HL-60/S4 (cell line): ENCODE measurements around the gene TJP1.

Source experiments
- in situ Hi-C: fragments of 300-500 bp; cut with MboI; formaldehyde crosslinking; loops from 2 replicates; pipeline ENCODE4 v1.14.3; 2022; ENCODE audit warnings: low sequenced_read_pairs

TJP1 gene

GRCh38 chr15:29822100-29822683 lies at the start of gene TJP1:
TSS of gene TJP1 (minus strand) at chr15:29822468. CDS start at chr15:29822028, 440 bp downstream.
- in situ Hi-C loops, result no loop called here

- in situ Hi-C loops, result no loop called here
Measured at GRCh38 chr15:29871401-29871800, 49.1 kb upstream of the TJP1 start.

DNA sequence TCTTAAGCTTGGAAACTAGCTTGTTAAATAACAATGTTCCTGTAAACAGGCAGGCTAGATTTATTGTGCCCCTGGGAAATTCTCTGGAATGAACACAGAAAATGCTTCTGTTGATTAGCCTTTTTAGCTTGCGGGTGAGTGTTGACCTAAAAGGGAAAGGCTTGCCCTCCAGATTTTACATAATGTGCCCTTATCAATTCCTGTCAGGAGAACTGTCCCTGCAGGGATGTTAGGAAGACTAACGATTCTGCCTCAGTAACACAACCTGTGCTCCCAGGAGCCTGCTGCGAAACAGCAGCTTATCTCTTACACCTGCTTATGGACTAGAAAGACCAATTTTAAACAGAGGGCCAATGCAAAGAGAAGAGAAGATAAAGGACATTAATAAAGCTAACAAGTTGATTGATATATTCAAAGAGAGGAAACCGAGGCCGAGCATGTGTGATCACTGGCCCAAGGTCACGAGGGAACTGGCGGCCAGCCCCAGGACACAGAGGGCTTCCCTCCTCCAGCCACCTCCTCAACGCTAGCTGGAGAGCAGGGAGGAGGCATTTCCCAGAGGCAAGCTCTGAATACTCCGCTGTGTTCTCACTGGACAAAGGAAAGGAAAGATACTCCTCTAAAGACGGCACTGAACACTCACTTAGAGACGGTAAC lies 48.4 kb upstream of the TJP1 start:
- in situ Hi-C loops, result no loop called here

DNA sequence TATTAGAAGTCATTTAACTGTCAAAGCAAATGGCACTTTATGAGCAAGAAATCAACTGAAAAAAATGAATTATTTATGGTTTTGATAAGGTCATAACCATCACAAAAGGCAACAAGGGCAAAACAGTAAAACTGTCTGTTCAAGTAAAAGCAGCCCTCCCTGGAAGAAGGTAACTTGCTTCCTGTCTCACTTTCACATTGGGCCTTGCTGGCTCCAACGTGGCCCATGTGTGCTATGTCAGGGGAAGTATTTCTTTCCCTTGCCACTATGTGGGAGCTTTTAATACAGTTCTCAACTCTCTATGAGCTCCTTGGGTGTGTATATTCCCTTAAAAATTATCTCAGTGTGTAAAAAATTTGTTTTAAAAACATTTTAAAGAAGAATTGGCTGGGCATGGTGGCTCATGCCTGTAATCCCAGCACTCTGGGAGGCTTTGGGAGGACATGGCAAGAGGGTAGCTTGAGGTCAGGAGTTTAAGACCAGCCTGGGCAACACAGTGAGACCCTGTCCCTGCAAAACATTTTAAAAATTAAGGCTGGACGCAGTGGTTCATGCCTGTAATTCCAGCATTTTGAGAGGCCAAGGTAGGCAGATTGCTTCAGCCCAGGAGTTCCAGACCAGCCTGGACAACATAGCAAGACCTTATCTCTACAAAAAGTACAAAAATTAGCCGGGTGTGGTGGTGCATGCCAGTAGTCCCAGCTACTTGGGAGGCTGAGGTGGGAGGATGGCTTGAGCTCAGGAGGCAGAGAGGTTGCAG lies 45.2 kb upstream of the TJP1 start:
- in situ Hi-C loops, result no loop called here

DNA sequence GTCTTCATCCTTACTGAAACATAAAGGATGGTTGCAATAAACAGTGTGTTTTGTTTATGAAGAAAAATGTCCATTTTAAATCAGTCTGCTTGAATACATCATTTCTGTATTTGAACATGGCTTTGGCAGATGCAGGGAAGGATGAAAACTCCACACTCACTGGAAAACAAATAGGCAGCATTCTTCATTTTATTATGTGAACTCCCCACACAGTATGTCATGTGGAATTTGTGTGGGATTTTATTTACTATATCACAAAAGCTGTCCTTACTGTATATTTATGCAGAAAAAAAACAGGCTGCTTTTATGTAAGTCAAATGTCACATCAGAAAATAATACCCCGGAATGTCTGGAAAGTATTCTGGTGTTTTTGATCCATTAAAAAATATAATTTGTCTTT lies 44.1 kb upstream of the TJP1 start:
- in situ Hi-C loops, result no loop called here

- in situ Hi-C loops, result no loop called here
Measured at GRCh38 chr15:29864501-29864900, 42.2 kb upstream of the TJP1 start.

- in situ Hi-C loops, result no loop called here
Measured at GRCh38 chr15:29863438-29863837, 41.2 kb upstream of the TJP1 start.

DNA sequence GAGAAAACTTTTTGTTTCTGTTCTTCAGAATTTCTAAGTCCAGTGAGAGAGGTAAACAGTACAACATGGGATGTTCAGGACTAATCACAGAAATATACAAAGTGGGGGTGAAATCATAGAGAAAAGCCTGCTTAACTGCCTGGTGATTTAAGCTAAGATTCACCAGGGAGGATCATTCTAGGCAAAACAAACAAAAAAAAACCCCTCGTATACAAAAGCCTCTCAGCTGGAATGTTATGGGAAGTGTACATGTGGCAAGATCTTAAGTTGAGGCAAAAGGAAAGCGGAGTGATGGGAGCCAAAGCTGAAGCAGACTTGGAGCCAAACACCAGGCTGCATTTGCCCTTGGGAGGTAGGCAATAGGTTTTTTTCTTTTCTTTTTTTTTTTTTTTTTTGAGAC lies 40.0 kb upstream of the TJP1 start:
- in situ Hi-C loops, result no loop called here

DNA sequence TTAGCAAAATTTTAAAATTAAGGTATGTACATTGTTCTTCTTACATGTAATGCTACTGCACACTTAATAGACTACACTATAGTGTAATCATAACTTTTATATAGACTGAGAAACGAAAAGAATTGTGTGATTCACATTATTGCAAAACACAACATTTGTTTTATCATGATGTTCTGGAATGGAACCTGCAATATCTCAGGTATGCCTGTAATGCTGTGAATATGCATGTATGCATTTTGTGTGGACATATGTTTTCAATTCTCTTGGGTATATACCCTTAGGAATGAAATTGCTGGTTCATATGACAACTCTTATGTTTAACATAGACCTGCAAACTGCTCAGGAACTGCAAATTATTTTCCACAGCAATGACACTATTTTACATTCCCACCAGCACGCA lies 38.6 kb upstream of the TJP1 start:
- in situ Hi-C loops, result no loop called here

DNA sequence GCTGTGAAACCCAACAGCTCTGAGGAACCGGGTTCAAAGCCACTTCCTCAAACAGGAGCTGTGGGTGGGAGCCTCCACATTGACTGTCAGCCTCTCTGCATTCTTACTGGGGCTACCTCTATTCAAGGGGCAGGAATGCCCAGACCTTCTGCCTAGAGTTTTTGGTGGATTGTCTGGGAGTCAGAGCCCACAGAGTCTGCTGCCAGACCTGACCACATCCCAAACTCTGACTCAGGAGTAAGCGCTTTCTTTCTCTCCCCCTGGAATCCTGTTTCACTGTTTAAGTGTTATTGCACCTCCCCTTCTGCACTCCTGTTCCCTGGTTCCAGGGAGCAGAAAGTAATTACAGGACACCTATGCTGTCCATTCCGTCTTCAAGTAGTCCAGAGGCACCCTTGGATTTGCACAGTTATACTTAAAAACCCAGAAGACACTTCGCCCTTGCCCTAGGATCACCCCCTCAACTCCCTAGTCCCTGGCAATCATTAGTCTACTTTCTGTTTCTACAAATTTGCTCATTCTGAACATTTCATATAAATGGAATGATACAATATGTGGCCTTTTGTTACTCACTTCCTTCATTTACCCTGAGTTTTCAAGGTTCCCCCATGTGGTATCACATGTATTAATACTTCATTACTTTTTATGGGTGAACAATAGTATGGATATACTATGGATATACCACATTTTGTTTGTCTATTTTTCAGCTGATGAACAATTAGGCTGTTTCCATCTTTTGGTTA lies 37.9 kb upstream of the TJP1 start:
- in situ Hi-C loops, result no loop called here

GRCh38 chr15:29859293-29859692 lies 37.0 kb upstream of the TJP1 start:
- in situ Hi-C loops, result no loop called here

DNA sequence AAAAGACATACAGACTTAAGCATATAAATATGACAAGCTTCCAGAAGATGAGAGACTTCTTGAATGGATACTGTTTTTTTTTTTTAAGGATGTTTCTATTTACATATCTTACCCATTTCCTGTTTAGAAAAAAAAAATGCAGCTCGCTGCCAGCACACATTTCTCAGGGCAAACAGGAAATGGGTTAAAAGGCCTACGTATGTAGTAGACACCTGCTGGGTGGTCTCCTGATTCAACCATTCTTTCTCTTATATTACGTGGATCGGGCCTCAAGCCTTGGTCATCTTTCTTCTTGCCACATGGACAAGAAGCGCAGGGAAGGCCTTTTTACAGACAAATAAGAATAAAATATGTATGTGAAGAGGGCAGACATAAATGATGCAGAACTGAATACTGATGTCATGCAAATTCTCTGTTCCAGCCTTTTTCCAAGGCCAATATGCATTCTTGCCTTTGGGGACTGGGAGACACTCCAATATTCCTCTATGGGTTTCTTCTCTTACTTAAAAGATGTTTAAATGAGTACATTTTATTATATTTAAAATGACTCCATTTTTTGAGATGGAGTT lies 35.0 kb upstream of the TJP1 start:
- in situ Hi-C loops, result no loop called here

DNA sequence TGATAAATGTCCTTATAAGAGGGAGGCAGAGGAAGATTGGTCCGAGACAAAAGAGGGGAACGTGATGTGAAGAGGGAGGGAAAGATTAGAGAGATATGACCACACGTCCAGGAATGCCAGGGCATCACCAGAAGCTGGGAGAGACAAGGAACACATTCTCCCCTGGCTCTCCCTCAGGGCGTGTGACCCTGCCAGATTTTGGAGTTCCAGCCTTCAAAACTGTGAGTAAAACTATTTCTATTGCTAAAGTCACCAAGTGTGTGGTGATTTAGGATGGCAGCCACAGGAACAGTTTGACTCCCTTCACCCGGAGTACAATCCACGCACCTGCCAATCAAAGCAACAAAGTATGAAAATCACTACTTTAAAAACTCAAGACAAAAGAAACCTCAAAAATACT lies 32.1 kb upstream of the TJP1 start:
- in situ Hi-C loops, result no loop called here

DNA sequence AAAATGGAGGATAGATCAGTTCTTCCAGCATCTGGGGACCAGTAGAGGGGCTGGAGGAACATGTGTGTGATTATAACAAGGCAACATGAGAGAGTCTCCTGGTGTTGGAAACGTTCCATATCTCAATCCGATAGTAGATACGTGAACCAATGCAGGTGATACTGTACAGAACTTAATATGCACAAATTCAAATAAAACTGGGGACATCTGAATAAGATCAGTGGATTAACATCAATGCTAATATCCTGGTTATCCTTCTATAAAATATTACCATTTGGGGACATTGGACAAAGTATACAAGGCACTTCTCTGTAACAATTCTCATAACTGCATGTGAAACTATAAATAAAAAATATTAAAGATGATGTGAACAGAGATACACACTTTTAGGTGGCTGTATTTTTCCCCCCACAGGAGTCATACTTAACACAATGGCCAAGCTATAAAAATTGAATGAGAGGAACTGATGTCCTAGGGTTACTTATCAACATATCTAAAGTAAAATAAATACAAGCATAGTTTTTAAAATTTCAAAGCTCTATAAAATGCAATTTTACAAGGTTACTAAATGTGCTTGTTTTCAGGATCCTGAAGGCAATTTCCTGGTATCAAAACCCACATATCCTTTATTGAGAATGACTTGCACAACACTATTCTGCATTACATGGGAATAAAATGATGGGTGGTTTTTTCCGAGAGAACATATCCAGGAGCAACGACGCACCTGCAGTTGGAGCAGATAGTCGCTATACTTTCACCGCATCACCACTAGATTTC lies 31.1 kb upstream of the TJP1 start:
- in situ Hi-C loops, result no loop called here

DNA sequence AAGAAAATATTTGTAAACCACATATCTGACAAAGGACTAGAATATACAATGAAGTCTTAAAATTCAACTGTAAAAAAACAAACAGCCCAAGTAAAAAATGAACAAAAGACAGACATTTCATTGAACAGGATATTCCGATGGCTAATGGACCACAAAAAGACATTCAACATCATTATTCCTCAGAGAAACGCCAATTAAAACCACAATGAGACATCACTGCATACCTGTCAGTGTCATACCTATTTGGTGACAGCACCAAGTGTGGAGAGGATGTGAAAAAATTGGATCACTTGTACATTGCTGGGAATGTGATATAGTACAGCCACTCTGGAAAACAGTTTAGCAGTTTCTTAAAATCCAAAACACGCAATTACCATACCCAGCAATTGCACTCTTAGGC lies 29.9 kb upstream of the TJP1 start:
- in situ Hi-C loops, result no loop called here

- in situ Hi-C loops, result no loop called here
Measured at GRCh38 chr15:29849716-29850115, 27.4 kb upstream of the TJP1 start.

DNA sequence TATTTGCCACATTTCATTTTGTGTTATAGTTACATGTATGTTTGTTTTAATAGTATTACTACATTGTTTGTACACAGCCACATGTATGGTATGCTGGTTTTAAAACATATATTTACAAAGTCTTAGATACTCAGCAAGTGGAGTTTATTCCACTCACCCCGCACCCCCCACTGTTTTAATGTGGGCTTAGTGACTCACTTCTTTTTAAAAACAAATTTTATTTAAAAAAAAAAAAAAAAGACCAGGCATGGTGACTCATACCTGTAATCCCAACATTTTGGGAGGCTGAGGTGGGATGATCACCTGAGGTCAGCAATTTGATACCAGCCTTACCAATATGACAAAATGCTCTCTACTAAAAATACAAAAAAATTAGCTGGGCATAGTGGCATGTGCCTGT lies 26.9 kb upstream of the TJP1 start:
- in situ Hi-C loops, result no loop called here

DNA sequence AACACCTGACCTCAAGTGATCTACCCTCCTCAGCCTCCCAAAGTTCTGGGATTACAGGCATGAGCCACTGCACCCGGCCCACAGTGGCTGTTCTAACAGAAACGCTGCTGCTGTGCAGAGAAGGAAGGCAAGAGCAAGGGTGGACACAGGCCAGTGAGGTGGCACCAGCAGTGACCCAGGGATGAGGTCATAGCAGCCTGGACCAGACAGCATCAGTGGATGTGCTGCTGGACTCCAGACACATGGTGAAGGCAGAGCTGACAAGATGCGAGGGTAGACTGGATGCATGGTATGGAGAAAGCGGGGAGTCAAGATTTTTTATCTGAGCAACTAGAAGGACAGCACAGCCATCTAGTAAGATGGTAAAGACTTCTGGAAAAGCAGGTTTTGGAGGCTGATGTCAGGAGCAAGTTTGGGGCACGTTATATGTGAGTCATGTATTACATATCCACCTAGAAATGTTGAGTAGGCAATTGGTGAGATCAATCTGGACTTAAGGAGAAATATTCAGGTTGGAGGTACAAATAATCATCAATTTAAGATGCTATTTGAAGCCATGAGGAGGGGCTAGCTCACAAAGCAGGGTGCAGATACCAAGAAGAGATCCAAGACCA lies 22.1 kb upstream of the TJP1 start:
- in situ Hi-C loops, result no loop called here

DNA sequence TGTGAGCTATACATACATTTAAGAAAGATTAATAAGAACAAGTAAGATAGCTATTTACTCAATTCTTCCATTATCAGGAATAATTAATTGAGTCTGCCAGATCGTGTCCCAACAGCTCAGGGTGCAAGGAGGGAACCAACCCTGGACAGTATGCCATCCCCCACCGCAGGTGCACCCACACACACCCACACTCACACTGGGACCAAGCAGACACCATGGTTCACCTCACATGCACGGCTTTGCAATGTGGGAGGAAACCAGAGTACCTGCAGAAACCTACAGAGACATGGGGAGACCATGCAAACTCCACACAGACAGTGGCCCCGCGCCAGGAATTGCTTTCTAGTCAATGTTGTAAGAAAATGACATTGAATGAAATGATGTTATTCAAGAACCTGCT lies 20.0 kb upstream of the TJP1 start:
- in situ Hi-C loops, result no loop called here

- in situ Hi-C loops, result no loop called here
Measured at GRCh38 chr15:29840926-29841325, 18.7 kb upstream of the TJP1 start.
